Cerebellar cortex (tissue), 1 donor: Measurements from ENCODE around the gene SGIP1.
"Not testable (repeated sequence)": the region's sequence is repeated elsewhere in the genome, so short reads cannot be mapped to it uniquely, and the experiment has no call there.

Experiments
- DNase-seq: peaks from one replicate; pipeline ENCODE4 v3.0.0-alpha.2; 2015; ENCODE audit warnings: low spot score

Gene SGIP1

DNA sequence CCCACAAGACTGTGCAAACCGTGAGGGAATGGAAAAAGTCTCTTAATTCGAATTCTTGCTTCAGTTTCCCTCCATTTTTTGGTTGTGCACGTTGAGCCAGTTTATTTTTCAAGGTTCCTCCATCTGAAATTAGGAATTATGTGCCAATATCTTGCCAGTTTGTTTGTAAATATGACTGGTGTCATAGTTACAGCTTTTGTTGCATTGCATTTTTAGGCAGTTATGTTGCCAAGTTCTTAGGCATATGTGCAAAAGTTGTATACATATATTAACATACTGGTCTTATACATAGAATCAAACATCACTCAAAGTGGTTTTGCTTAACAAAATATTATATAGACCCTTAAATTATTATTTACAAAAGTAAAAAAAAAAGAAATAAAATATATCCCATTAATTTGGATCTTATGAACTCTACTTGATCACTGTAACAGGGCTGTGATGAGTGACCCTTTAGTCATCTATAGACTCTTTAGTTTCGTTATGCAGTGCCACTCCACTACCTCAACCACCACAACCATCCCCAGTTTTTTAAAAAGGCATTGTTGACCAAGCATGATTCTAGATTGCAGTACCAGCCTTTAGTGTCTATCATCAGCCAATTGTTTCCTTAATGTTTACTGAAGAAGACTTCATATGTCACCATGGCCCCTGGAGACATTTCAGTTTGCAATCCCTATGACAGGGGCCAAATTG lies 197.4 kb downstream of the SGIP1 start:
- no peak for DNase-seq

DNA sequence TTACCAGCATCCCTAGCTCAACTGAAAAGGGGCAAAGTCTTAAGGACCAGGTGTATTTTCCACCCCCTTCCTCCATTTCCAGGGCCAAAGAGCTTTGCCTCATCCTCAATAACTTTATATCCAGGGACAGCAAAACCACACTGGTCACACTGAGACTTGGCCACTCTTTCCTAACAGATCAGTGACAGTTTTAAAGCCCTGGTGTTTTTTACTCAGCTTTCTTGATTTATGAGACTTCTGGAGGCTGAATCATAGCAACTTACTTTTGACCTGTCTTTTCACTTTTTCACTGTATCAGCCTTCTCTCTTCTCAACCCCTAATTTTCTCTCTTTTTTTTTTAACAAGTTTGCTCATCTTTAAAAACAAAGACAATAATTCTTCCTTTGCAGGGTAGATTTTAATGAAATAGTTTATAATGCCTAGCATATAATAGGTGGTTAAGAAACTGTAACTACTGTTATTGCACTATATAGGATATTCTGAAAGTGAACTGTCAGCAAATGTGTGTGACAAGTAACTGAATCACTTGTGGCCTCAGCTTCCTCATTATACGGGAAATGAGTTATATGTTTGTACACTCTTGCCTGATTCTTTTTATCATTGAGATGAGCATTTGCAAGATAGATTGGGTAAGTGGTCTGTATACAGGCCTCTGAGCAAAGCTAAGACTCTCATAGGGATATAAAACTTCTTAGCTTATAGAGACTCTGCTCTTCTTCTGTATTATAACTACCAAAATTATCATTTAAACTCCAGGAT lies 198.6 kb downstream of the SGIP1 start:
- DNase-seq = no peak

DNA sequence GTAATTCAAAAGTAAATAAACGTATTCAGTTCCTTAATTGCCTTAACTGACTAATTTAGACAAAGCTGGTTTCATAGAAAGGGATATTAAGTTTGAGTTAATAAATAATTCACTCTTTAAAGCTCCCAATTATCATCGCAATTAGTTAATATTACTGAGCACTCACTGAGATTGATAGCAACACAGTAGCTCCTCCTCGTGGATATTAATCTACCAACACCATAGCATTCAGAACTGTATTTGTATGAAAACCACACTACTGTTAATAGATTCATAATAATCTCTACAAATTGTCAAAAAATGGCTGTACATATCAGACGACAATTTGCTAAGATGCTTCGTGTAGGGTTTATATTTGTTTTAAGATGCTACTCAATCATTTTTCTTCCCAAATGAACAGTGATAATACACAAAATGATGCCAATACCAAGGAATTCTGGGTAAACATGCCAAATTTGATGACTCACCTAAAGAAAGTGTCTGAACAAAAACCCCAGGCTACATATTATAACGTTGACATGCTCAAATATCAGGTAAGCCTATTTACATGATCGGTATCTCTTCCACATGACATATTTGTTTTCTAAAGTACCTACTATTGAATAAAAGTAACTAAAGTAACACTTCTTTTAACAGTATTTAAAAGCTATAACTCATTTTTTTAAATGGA lies 199.5 kb downstream of the SGIP1 start:
- no peak for DNase-seq

DNA sequence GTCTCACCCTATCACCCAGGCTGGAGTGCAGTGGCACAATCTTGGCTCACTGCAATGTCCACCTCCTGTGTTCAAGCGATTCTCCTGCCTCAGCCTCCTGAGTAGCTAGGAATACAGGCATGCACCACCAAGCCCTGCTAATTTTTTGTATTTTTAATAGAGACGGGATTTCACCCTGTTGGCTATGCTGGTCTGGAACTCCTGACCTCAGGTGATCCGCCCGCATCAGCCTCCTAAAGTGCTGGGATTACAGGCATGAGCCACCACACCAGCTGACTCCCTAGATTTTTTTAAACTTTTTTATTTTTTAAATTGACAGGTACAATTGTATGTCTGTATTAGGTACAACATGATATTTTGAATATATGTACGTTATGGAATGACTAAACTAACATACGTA lies 200.6 kb downstream of the SGIP1 start:
- not testable (repeated sequence) for DNase-seq

DNA sequence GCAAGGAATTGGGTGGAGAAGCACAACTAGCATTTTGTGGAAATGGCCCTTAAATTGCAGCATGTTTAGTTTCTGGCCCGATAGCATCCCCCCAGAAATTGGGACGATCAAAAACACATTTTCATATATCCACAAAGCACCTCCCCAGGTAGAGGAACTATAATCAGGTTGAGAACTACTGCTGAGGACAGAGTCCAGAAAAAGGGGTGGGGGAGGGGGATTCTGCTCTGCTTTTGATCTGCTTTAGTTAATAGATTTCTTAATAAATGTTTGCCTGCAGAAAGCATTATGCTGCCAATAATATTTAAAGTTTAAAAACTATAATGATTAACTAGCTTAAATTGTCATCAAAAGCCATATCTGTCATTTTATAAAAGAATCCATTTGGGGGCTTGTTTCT lies 203.9 kb downstream of the SGIP1 start:
- DNase-seq = no peak

DNA sequence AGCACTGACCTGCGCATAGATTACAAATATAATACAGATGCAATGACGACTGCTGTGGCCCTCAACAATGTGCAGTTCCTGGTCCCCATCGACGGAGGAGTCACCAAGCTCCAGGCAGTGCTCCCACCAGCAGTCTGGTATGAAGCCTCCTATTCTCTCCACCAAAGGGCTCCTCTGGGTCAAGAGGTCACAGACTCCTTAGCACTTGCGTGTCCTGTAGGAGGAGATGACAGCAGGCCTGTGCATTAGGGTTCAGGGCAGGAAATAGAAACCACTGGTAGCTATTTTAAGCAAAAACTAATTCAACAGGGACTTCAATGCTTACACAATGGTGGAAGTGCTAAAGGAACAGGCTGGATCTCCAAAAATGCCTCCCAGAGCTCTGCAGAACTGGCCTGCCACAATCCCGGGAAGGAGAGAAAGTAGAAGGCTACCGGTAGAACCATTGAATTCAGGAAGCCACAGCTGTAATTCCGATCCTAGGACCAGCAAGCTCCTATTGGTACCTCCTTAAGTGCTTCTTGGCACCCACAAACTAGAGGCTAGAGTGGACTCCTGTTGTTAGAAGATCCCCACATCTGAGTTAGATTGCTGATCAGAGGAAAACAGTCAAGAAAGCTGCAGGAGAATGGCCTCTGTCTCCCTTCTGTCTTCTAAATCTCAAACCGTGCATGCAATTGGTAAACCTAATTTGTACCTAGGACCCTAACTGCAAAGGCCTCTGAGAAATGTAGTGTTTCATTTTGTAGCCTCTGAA lies 205.6 kb downstream of the SGIP1 start:
- no peak for DNase-seq

DNA sequence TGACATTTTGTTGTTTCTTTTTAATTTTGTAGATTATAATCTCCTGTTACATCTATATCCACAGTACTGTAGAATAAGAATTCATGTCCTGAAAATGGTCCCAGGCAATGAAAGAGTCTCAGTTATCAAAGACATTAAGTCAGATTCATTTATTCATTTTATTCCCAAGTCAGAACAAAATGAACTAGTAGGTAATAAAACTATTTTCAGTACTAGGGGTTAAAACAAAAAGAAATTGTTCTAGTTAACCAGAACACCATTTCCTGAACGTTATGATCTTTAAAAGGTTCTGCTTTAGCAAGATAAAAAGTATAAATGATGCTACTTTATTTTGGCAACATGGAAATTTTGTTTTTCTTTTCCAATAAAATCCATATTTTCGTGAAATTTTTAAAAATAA lies 211.5 kb downstream of the SGIP1 start:
- no peak for DNase-seq

DNA sequence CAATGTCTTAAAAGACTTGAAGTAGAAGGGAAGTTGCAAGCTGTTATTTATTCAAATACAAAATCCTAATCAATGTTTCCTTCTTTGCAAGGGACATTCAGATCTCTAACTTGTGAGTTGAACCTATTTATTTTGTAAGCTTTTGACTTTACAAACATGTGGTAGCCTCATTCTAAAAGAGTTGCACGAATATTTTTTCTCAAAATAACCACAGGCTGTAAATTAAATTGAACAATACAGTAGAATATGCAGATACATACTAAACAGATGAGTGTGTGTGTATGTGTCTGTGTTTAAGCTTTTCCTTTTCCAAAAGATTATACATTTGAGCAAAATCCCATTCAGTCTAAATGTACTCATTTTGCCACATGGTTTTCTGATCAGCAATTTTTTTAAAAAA lies 213.5 kb downstream of the SGIP1 start:
- DNase-seq = no peak

DNA sequence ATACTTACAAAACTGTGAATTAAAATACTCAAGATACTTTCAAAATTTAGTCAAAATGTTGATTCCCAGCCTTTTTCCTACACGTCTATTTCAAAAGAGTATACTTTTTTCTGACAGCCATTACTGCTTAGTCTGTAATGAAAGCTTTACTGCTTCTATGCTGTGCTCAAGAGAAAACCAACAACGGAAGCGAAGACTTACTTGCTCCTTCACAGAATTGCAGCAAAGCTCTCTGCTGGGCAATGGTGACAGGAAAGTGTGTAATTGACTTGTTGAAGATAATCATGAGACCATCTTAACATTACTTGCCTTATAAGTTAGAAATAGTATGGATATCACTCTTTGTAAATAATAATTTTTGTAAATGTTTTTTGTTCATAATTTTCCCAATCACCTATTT lies 216.6 kb downstream of the SGIP1 start:
- DNase-seq = no peak

DNA sequence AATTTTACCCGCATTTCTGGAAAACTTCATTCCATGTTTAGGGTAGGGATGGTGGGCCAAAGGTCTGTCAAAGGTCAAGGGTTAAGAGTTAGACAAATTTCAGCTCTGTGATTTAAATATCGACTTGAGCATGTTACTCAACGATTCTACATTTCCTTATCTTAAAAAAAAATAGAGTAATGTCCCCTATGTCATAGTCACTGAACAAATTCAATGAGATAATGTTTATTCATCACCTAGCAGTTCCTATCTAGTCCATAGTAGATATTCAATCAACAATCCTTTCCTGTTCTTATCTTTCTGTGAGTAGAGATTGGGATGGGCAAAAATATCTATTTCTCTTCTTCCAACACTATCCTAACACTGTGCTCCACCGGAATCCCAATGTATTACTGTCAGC lies 217.2 kb downstream of the SGIP1 start:
- no peak for DNase-seq

DNA sequence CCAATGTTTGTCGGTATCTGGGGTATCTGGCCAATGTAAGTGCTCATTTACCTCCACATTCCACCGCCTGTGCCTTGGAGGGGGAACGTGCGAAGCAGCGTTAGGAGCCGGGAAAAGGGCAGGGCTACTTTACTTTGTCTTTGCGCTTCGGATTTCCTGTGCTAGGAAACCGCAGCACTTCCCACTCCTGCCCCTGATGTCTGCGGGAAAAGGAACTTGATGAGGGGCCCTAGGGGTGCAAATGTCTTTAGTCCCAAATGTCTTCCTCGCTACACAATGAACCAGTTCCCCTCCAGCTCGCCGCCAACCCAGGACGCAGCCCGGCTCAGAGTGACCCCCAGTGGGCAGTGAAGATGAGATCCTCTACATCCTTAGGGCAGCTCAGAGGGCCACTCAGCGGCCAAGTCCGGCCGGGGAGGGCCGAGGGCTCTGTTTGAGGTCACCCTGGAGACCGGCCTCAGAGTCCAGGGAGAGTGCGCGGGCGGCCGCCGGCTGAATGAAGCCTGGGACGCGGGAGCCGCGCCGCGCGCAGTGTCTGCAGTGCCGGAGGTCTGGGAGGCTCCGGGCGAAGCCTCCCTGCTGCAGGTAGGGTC lies 218.1 kb downstream of the SGIP1 start, which contains the start of gene DYNLT5:
Gene DYNLT5 (plus strand): TSS at position 460 of the 593 bp plus-strand sequence. CDS start 2,200 bp downstream, outside the sequence.
- peak; percentile 9 for DNase-seq

DNA sequence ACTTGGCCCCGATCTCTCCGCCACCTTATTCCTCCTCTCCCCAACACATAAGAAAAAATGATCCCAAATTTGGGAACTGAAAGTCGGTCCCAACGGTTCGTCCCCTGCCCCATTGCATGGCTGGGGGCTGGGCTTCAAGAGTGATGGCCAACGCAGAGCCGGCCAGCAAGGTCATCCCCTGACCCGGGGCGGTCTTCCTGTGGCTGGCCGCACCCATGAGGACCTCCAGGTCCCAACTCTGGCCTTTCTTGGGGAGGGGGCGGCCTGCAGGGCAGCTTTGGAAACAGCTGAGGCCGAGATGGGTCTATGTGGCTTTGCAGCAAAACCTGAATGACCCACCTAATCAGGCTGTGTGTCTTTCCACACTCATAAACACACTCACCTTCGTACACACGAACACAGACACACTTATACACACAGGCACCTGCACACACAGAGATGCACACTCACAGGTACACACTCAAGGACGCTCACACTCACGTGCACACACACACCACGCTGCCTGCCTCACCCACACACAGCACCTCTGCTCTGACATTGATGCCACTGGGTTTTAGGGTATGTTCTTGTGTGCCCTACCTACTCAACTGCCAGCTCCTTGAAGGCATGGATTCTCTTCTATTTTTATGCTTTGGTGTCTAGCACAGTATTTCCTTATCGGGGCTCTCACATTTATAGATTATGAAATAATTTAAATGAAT lies 218.9 kb downstream of the SGIP1 start:
- no peak for DNase-seq

DNA sequence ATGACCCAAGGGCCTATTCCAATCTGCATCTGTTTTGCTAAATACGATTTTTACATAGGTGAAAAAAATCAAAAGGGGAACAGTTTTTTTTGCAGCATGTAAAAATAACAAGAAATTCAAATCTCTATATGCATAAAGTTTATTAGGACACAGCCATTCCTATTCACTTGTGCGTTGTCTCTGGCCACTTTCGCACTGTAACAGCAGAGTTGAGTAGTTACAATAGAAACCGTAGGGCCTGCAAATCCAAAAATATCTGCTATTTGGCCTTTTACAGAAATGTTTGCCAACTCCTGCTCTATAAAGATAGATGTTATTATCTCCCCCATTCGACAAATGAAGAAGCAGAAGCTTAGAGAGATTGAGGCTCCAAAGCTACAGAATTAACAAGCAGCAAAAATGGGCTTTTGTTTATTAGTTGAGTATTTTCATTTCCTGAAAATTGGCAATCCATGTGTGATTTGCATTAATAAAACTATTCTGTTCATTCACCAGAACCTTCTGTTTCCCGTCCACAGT lies 223.8 kb downstream of the SGIP1 start:
- DNase-seq = no peak

DNA sequence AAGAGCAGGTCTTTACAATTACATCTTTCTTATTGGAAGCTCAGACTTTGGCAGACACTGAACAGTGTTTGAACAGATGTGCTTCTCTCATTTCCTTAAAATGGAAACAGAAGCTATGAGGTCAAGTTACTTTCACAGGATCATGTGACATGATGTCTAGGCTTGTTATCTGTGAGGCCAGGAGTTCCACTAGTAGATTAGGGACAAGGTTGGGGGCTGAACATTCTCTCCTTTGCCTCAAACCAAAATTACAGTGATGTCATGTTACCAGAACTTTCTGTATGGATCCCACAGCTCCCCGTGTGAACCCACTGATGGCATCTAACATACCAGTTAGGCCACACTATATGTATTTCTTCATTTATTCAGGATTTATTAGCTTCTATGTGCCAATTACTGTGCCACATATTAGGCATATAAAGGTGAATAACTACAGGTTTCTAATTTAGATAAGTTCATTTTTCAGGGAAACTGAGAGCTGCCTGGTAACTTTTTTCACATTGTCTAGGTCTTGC lies 224.3 kb downstream of the SGIP1 start:
- DNase-seq = no peak

DNA sequence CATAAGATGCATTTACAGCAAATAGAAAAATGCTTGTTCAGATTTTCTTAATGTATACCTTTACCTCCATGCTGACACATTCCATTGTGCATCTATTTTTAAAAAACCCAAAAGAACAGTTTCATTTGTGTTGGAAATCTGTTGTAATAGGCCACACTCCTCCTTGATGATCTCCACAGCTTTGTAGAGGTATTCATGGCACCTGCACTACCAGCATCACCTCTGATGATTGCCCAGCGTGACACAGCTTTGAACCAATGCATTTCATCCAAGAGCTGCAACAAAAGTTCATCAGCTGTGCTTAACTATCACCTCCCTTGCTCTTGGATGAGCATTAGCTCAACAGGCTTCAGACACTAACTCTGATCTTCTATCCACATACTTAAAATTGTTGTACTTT lies 226.6 kb downstream of the SGIP1 start:
- DNase-seq = no peak

DNA sequence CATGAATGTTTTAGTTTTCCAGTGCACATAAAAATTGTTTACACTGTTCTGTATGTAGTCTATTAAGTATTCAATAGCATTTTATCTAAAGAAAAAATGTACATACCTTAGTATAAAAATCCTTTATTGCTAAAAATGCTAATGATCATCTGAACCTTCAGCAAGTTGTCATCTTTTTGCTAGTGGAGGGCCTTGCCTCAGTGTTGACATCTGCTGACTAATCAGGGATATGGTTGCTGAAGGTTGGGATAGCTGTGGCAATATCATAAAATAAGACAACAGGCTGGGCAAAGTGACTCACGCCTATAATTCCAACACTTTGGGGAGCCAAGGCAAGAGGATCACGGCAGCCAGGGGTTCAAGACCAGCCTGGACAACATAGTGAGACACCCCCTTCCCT lies 227.3 kb downstream of the SGIP1 start:
- no peak for DNase-seq

DNA sequence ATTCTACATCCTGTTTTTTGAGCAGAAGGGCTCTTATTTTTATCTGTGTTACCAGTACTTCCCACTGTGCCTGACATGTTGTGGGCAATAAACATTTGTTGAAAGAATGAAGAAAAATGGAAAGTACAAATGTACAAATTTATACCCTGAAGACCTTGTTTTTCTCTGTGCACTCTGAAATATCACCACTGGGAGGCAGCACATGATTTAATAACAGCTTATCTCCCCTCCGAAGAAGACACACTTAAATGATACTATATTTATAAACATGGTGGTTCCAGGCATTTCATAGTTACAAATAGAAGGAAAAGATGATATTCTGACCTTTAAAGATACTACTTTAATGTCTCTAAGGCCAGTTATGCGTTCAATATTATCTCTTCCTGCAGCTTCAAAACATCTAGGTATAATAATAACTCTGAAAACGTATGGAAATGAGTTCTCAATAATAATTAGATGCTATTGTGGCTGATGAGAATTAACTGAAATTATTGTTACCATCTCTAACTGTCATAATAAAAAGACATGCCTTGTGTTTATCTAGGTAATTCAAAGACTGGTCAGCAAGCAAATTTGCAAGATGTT lies 231.1 kb downstream of the SGIP1 start:
- DNase-seq = peak; percentile 56

DNA sequence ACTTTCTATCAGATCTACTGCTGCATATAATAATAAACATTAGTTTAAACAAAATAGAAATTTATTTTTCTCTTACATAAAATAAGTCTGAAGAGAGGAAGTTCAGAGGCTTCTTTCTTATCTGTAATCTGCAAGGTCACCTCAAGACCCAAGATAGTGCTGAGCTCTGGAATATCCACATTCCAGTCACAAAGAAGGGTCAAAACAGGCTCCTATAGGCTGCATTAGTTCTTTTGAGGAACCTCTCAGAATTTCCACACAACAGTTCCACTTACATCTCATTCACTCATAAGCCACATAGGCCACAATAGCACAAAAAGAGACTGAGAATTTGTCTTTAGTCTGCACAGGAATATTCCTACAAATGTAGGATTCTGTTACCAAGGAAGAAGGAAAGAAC lies 233.7 kb downstream of the SGIP1 start:
- DNase-seq = no peak

DNA sequence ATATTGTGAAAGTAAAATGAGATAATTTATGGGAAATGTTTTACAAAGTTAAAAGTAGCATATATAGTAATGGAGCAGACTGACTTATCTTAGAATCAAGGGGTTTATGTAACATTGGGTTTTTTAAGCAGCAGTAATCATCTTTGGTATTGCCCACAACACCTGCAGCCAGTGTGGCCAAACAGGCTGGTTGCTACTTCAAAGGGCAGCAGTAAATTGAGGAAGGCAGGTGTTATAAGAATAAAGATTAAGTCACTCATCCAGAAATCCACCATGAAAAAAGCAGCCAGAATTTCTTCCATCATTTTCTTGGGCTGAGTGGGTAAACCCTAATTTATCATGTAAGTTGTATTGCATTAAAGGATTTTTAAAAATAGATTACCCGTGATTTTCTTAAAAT lies 235.0 kb downstream of the SGIP1 start:
- DNase-seq = no peak

DNA sequence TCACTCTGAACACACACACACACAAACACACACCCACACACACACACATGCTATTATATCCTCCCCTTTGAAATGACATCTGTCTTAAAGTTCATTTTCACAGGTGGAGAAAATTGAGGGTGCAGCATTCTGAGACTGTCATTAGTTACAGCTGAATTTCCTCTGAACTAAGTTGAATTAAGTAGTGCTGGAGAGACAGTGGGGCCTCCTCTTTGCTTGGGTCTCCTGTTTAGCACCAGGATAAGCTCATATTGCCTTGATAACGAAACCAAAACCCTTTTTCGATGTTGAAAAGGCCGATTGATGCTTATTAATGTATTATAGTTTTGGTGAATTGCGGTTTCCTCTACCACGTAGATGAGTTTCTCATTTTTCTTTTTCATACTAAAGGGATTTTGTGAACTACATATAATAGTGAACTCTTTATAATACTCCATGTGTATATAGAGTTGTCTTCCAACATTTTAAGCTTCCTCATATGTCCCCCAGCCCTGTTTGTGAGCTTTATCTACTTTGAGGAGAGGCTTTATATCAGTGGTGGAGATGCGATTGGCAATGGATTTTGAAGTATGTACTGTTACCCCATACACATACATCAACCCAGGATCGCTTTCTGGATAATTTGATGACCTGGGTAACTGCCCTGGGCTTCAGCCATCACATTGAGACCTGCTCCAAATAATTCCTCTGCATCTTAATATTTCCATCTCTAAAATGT lies 235.7 kb downstream of the SGIP1 start:
- DNase-seq = no peak
